ENCODE data around the gene NKD1. TPM values are rescaled to one million over a fixed set of nuclear protein-coding genes. Genes with fewer than 3 reads are reported as not detected.

NKD1 gene
- total and polyA plus RNA-seq, 2 donors = 0.90 to 0.98 TPM

- H3K9me3 ChIP-seq (ENCODE audit: control insufficient read depth in 2 of 2, insufficient read depth in 1 of 2, low read length in 1 of 2) = peaks cover 0 to 1% of the 10 kb centered on the region in 2 donors
- DNase-seq (ENCODE audit: low read depth in 6 of 9, low spot score in 9 of 9) = no peak
- no peak overlapping the region for H3K4me3 ChIP-seq (ENCODE audit: low read length in 2 of 2)
- 89% methylated on average over 4 of the region's 4 CpGs for WGBS
- no peaks in the 10 kb centered on the region for H3K36me3 ChIP-seq (ENCODE audit: control insufficient read depth in 2 of 2, insufficient read depth in 2 of 2, low read length in 1 of 2)
- H3K27me3 ChIP-seq (ENCODE audit: control insufficient read depth in 2 of 2, insufficient read depth in 1 of 2, low read length in 1 of 2) = peaks cover 4 to 8% of the 10 kb centered on the region in 2 donors
- no peaks in the 10 kb centered on the region for H3K4me1 ChIP-seq (ENCODE audit: control insufficient read depth in 2 of 2, insufficient read depth in 2 of 2, low read length in 2 of 2)
- no peak overlapping the region for H3K27ac ChIP-seq (ENCODE audit: low read depth in 1 of 2, low read length in 1 of 2)
These were observed 21.9 kb upstream of the NKD1 start for GRCh38 chr16:50526249-50526648.

GRCh38 chr16:50526796-50527195 lies 21.4 kb upstream of the NKD1 start:
- no peak overlapping the region for H3K4me3 ChIP-seq (ENCODE audit: low read length in 2 of 2)
- DNase-seq (ENCODE audit: low read depth in 6 of 9, low spot score in 9 of 9) = no peak
- no peaks in the 10 kb centered on the region for H3K36me3 ChIP-seq (ENCODE audit: control insufficient read depth in 2 of 2, insufficient read depth in 2 of 2, low read length in 1 of 2)
- H3K27me3 ChIP-seq (ENCODE audit: control insufficient read depth in 2 of 2, insufficient read depth in 1 of 2, low read length in 1 of 2) = peaks cover 0 to 3% of the 10 kb centered on the region in 2 donors
- 96% methylated on average over 6 of the region's 6 CpGs for WGBS
- no peak overlapping the region for H3K27ac ChIP-seq (ENCODE audit: low read depth in 1 of 2, low read length in 1 of 2)
- H3K4me1 ChIP-seq (ENCODE audit: control insufficient read depth in 2 of 2, insufficient read depth in 2 of 2, low read length in 2 of 2) = no peaks in the 10 kb centered on the region
- peaks cover 0 to 1% of the 10 kb centered on the region in 2 donors for H3K9me3 ChIP-seq (ENCODE audit: control insufficient read depth in 2 of 2, insufficient read depth in 1 of 2, low read length in 1 of 2)

- 80% methylated on average over 1 of the region's 1 CpG for WGBS
- Histone ChIP-seq H3K9me3 (ENCODE audit: control insufficient read depth in 2 of 2, insufficient read depth in 1 of 2, low read length in 1 of 2) (peaks cover 0 to 1% of the 10 kb centered on the region in 2 donors), H3K27ac (ENCODE audit: low read depth in 1 of 2, low read length in 1 of 2) (no peak overlapping the region), H3K4me3 (ENCODE audit: low read length in 2 of 2) (no peak overlapping the region), H3K27me3 (ENCODE audit: control insufficient read depth in 2 of 2, insufficient read depth in 1 of 2, low read length in 1 of 2) (peaks cover 0 to 3% of the 10 kb centered on the region in 2 donors), H3K36me3 (ENCODE audit: control insufficient read depth in 2 of 2, insufficient read depth in 2 of 2, low read length in 1 of 2) (no peaks in the 10 kb centered on the region), H3K4me1 (ENCODE audit: control insufficient read depth in 2 of 2, insufficient read depth in 2 of 2, low read length in 2 of 2) (no peaks in the 10 kb centered on the region)
- no peak for DNase-seq (ENCODE audit: low read depth in 6 of 9, low spot score in 9 of 9)
These were observed 19.4 kb upstream of the NKD1 start for GRCh38 chr16:50528820-50529219.

- no peak overlapping the region for H3K27ac ChIP-seq (ENCODE audit: low read depth in 1 of 2, low read length in 1 of 2)
- H3K4me1 ChIP-seq (ENCODE audit: control insufficient read depth in 2 of 2, insufficient read depth in 2 of 2, low read length in 2 of 2) = no peaks in the 10 kb centered on the region
- H3K9me3 ChIP-seq (ENCODE audit: control insufficient read depth in 2 of 2, insufficient read depth in 1 of 2, low read length in 1 of 2) = peaks cover 0 to 2% of the 10 kb centered on the region in 2 donors
- H3K27me3 ChIP-seq (ENCODE audit: control insufficient read depth in 2 of 2, insufficient read depth in 1 of 2, low read length in 1 of 2) = peaks cover 0 to 3% of the 10 kb centered on the region in 2 donors
- DNase-seq (ENCODE audit: low read depth in 6 of 9, low spot score in 9 of 9) = no peak
- no peak overlapping the region for H3K4me3 ChIP-seq (ENCODE audit: low read length in 2 of 2)
- H3K36me3 ChIP-seq (ENCODE audit: control insufficient read depth in 2 of 2, insufficient read depth in 2 of 2, low read length in 1 of 2) = no peaks in the 10 kb centered on the region
These were observed 18.9 kb upstream of the NKD1 start for GRCh38 chr16:50529334-50529733.

- Histone ChIP-seq H3K4me3 (ENCODE audit: low read length in 2 of 2) (no peak overlapping the region), H3K27ac (ENCODE audit: low read depth in 1 of 2, low read length in 1 of 2) (no peak overlapping the region), H3K9me3 (ENCODE audit: control insufficient read depth in 2 of 2, insufficient read depth in 1 of 2, low read length in 1 of 2) (peaks cover 0 to 2% of the 10 kb centered on the region in 2 donors), H3K36me3 (ENCODE audit: control insufficient read depth in 2 of 2, insufficient read depth in 2 of 2, low read length in 1 of 2) (no peaks in the 10 kb centered on the region), H3K27me3 (ENCODE audit: control insufficient read depth in 2 of 2, insufficient read depth in 1 of 2, low read length in 1 of 2) (peaks cover 0 to 3% of the 10 kb centered on the region in 2 donors), H3K4me1 (ENCODE audit: control insufficient read depth in 2 of 2, insufficient read depth in 2 of 2, low read length in 2 of 2) (no peaks in the 10 kb centered on the region)
- WGBS = 88% methylated on average over 13 of the region's 13 CpGs
- no peak for DNase-seq (ENCODE audit: low read depth in 6 of 9, low spot score in 9 of 9)
These were observed 17.6 kb upstream of the NKD1 start for GRCh38 chr16:50530277-50531236.

DNA sequence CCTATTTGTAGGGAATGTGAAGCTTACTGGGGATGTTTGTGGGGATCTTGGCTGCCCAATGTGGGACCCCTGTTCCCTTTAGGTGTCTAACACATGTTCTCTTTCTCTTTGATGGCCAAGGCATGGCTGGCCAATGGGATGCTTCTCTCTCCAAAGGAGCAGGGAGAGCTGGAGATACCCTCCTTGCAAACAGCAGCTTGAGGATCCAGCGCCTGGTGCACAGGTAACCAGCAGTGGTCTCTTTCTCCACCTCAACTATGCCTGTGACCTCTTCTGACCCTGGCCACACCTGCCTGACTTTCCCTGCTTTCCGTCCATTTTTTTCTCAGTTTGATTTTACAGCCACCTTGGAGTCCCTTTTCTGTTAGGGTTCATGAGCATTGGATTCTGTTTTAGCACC lies 16.8 kb upstream of the NKD1 start:
- H3K27me3 ChIP-seq (ENCODE audit: control insufficient read depth in 2 of 2, insufficient read depth in 1 of 2, low read length in 1 of 2) = peaks cover 0 to 3% of the 10 kb centered on the region in 2 donors
- peaks cover 0 to 2% of the 10 kb centered on the region in 2 donors for H3K9me3 ChIP-seq (ENCODE audit: control insufficient read depth in 2 of 2, insufficient read depth in 1 of 2, low read length in 1 of 2)
- no peaks in the 10 kb centered on the region for H3K4me1 ChIP-seq (ENCODE audit: control insufficient read depth in 2 of 2, insufficient read depth in 2 of 2, low read length in 2 of 2)
- no peaks in the 10 kb centered on the region for H3K36me3 ChIP-seq (ENCODE audit: control insufficient read depth in 2 of 2, insufficient read depth in 2 of 2, low read length in 1 of 2)
- no peak overlapping the region for H3K4me3 ChIP-seq (ENCODE audit: low read length in 2 of 2)
- WGBS = 96% methylated on average over 2 of the region's 2 CpGs
- no peak for DNase-seq (ENCODE audit: low read depth in 6 of 9, low spot score in 9 of 9)
- no peak overlapping the region for H3K27ac ChIP-seq (ENCODE audit: low read depth in 1 of 2, low read length in 1 of 2)

DNA sequence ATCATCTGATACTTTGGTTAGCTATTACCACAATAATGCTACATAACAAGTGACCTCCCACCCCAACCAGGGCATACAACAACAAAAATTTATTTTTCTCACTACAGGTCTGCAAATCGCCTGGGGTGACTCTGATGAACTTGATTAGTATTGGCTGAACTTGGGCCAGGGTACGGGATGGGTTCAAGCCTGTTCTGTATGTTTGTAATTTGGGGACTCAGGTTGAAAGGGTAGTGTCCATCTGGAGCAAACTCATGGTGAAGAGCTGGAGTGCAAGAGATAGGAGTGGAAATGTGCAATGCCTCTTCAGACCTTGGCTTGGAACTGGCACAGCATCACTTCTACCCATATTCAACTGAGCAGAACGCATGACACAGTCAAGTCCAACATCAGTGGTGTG lies 16.3 kb upstream of the NKD1 start:
- no peaks in the 10 kb centered on the region for H3K36me3 ChIP-seq (ENCODE audit: control insufficient read depth in 2 of 2, insufficient read depth in 2 of 2, low read length in 1 of 2)
- H3K27ac ChIP-seq (ENCODE audit: low read depth in 1 of 2, low read length in 1 of 2) = no peak overlapping the region
- peaks cover 0 to 2% of the 10 kb centered on the region in 2 donors for H3K9me3 ChIP-seq (ENCODE audit: control insufficient read depth in 2 of 2, insufficient read depth in 1 of 2, low read length in 1 of 2)
- WGBS = 88% methylated on average over 3 of the region's 3 CpGs
- H3K27me3 ChIP-seq (ENCODE audit: control insufficient read depth in 2 of 2, insufficient read depth in 1 of 2, low read length in 1 of 2) = peaks cover 0 to 3% of the 10 kb centered on the region in 2 donors
- no peak overlapping the region for H3K4me3 ChIP-seq (ENCODE audit: low read length in 2 of 2)
- DNase-seq (ENCODE audit: low read depth in 6 of 9, low spot score in 9 of 9) = no peak
- no peaks in the 10 kb centered on the region for H3K4me1 ChIP-seq (ENCODE audit: control insufficient read depth in 2 of 2, insufficient read depth in 2 of 2, low read length in 2 of 2)

DNA sequence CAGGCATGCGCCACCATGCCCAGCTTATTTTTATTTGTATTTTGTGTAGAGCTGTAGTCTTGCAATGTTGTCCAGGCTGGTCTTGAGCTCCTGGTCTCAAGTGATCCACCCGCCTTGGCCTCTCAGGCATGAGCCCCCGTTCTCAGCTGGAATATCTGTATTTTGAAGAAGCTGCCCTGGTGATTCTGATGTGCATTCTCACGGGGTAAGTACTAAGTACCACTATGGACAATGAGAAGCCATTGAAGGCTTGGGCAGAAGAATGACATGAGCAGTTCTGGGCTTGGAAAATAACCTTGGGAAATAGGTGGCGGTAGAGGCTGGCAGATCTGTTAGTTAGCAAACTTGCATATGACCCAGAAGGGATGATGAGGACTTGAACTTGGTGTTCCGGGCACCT lies 15.6 kb upstream of the NKD1 start:
- Histone ChIP-seq H3K4me3 (ENCODE audit: low read length in 2 of 2) (no peak overlapping the region), H3K4me1 (ENCODE audit: control insufficient read depth in 2 of 2, insufficient read depth in 2 of 2, low read length in 2 of 2) (no peaks in the 10 kb centered on the region), H3K27ac (ENCODE audit: low read depth in 1 of 2, low read length in 1 of 2) (no peak overlapping the region), H3K9me3 (ENCODE audit: control insufficient read depth in 2 of 2, insufficient read depth in 1 of 2, low read length in 1 of 2) (peaks cover 0 to 2% of the 10 kb centered on the region in 2 donors), H3K27me3 (ENCODE audit: control insufficient read depth in 2 of 2, insufficient read depth in 1 of 2, low read length in 1 of 2) (peaks cover 0 to 3% of the 10 kb centered on the region in 2 donors), H3K36me3 (ENCODE audit: control insufficient read depth in 2 of 2, insufficient read depth in 2 of 2, low read length in 1 of 2) (no peaks in the 10 kb centered on the region)
- DNase-seq (ENCODE audit: low read depth in 6 of 9, low spot score in 9 of 9) = no peak
- 95% methylated on average over 6 of the region's 6 CpGs for WGBS

- 92% methylated on average over 4 of the region's 4 CpGs for WGBS
- Histone ChIP-seq H3K27ac (ENCODE audit: low read depth in 1 of 2, low read length in 1 of 2) (no peak overlapping the region), H3K4me3 (ENCODE audit: low read length in 2 of 2) (no peak overlapping the region), H3K4me1 (ENCODE audit: control insufficient read depth in 2 of 2, insufficient read depth in 2 of 2, low read length in 2 of 2) (no peaks in the 10 kb centered on the region), H3K36me3 (ENCODE audit: control insufficient read depth in 2 of 2, insufficient read depth in 2 of 2, low read length in 1 of 2) (no peaks in the 10 kb centered on the region), H3K9me3 (ENCODE audit: control insufficient read depth in 2 of 2, insufficient read depth in 1 of 2, low read length in 1 of 2) (peaks cover 0 to 2% of the 10 kb centered on the region in 2 donors), H3K27me3 (ENCODE audit: control insufficient read depth in 2 of 2, insufficient read depth in 1 of 2, low read length in 1 of 2) (peaks cover 0 to 4% of the 10 kb centered on the region in 2 donors)
- DNase-seq (ENCODE audit: low read depth in 6 of 9, low spot score in 9 of 9) = no peak
These were observed 14.9 kb upstream of the NKD1 start for GRCh38 chr16:50533317-50533716.

All from thymus (tissue), 11 donors.